RCC 7860 (cell line): ENCODE results near the gene AMD1.
"Not testable (repeated sequence)": the region's sequence is repeated elsewhere in the genome, so short reads cannot be mapped to it uniquely, and the experiment has no call there.

ENCODE experiments used
- DNase-seq: peaks from one replicate; pipeline ENCODE4 v3.0.0-alpha.2; 2015; ENCODE audit warnings: low spot score
- FAIRE-seq: peaks from 2 replicates; lab custom pipeline; 2012; peaks lifted over from hg19 to GRCh38; lab: Jason Lieb, UNC

Gene AMD1

GRCh38 chr6:110873981-110874879 lies at the start of gene AMD1:
Gene AMD1, plus strand, starts transcription at chr6:110874785. Its CDS starts 321 bp downstream, at chr6:110875106.
- FAIRE-seq (peak; percentile 22), DNase-seq (peak; percentile 94)

- FAIRE-seq (no peak), DNase-seq (no peak)
These were observed 48.1 kb upstream of the AMD1 start for GRCh38 chr6:110826236-110827129.

DNA sequence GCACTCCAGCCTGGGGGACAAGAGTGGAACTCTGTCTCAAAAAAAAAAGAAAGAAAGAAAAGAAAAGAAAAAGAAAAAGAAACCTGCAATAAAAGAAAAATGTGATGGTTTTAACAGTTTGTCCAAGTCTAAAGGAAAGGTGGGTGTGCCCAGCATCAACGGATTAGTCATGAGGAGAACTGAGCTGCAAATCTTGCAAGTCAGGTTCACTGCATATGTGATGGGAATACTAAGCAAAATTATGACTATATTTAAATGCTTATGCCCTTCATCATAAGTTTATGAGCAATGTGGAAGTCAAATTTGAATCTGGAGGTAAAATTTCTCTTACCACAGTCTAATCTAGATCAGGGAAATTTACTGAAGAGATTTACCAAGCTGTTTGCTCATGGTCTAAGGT lies 46.2 kb upstream of the AMD1 start:
- FAIRE-seq = no peak
- DNase-seq = no peak

GRCh38 chr6:110831405-110831804 lies 43.2 kb upstream of the AMD1 start:
- FAIRE-seq = no peak
- DNase-seq = no peak

- DNase-seq = no peak
- FAIRE-seq = no peak
These were observed 40.8 kb upstream of the AMD1 start for GRCh38 chr6:110833831-110834230.

GRCh38 chr6:110835751-110836150 lies 38.8 kb upstream of the AMD1 start:
- not testable (repeated sequence) for FAIRE-seq, DNase-seq

DNA sequence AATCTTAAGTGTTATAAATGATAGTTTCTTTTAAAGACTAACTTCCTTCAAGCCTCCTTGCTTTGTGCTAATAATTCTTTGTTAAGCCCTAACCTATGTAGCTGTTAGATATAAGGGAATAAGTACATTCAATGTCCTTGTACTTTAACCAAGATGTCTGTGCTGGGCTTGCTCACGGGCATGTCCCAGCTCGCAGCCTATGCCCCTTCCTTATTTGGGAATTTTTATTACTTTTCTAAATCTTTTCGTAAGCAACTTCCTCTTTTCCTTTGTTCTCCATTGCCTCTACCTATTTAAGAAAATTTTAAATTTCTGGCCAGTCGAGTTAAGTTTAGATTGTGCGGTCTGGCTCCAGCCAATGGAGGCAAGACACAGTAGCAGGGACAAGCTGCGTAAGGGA lies 33.3 kb upstream of the AMD1 start:
- no peak for FAIRE-seq
- no peak for DNase-seq

GRCh38 chr6:110849781-110850180 lies 24.8 kb upstream of the AMD1 start:
- no peak for FAIRE-seq

GRCh38 chr6:110852773-110853172 lies 21.8 kb upstream of the AMD1 start:
- DNase-seq (no peak), FAIRE-seq (no peak)

More at GRCh38 chr6:110849781-110850180, 24.8 kb upstream of the AMD1 start:
- DNase-seq = no peak

DNA sequence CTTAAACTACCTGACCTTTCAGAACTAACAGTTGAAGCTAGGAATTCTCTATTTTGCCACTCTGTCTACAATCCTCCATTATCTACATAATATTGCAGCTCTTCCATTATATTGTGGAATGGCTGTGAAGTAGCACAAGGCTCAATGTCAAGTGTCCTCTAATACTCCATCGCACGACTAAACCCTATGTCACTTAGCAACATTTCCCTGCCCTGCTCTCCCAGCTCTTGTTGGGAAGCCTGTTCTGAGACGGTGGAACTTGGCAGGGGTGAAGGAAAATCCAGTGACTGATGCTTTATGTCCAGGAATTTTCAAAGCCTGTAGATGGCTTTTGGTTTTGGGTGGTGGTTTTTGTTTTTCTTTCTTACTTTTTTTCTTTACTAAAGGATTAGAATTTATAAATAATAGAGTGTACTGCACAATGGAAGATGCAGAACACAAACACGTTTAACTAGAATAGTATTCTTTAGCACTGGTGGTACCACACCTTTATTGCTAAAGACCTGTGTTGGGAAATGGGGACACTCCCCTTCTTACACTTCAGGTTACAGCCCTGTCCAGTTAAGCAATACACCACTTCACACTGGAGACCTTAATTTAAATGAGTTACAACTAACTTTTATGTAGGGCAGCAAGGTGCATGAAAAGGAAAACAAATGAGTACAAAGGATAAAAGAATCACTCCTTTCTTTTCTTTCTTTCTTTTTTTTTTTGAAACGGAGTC lies 20.7 kb upstream of the AMD1 start:
- no peak for FAIRE-seq
- DNase-seq = no peak

DNA sequence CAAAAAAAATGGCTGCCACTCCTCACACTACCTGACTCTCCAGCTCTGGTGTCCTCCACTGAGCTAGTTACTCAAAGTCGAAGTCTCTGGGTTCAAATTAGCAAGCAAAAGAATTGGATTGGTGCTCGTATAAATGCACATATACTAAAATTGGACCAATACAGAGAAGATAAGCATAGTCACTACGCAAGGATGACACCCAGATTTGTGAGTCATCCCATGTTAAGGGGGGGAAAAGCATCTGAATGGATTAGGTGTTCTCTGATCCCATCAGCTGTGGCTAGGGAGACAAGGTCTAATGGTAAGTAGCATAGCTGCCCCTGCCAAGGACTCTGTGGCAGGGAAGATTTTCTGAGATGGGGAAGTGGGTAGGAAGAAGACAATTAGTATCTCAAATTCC lies 18.3 kb upstream of the AMD1 start:
- FAIRE-seq (no peak), DNase-seq (no peak)

DNA sequence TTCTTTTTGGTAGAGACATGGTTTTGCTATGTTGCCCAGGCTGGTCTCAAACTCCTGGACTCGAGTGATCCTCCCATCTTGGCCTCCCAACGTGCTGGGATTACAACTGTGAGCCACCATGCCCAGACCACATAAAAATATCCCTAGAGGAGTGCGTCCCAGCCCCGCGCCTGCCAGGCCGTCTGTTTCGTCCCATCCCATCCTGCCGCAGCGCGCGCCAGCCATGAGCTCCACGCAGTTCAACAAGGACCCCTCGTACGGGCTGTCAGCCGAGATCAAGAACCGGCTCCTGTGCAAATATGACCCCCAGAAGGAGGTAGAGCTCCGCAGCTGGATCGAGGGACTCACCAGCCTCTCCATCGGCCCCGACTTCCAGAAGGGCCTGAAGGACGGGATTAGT lies 16.6 kb upstream of the AMD1 start:
- DNase-seq (no peak), FAIRE-seq (no peak)

- no peak for FAIRE-seq
- DNase-seq = no peak
These were observed 15.9 kb upstream of the AMD1 start for GRCh38 chr6:110858562-110859214.

DNA sequence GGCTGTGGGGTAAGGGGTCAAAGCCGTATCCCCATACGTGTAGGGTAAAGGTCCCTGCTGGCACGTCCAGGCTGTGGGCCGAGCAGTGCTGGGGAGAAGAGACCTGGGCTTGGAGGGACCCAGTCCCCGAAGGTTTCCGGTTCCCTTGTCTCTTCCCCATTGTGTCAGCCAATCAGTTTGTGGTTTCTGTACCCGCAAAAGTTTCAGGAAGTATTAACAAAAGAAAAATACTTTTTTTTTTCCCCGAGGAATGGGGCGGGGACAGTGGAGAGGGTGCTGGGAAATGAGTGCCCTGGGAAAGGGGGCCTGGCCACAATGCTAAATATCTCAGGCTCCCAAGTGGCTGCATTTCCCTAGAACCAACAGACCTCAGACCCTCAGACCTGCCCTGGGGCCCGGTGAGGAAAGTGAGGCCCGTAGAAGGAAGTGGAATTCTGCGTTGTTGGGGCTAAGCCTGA lies 15.2 kb upstream of the AMD1 start:
- no peak for FAIRE-seq
- DNase-seq = no peak

GRCh38 chr6:110864824-110865223 lies 9.8 kb upstream of the AMD1 start:
- FAIRE-seq (no peak), DNase-seq (no peak)

DNA sequence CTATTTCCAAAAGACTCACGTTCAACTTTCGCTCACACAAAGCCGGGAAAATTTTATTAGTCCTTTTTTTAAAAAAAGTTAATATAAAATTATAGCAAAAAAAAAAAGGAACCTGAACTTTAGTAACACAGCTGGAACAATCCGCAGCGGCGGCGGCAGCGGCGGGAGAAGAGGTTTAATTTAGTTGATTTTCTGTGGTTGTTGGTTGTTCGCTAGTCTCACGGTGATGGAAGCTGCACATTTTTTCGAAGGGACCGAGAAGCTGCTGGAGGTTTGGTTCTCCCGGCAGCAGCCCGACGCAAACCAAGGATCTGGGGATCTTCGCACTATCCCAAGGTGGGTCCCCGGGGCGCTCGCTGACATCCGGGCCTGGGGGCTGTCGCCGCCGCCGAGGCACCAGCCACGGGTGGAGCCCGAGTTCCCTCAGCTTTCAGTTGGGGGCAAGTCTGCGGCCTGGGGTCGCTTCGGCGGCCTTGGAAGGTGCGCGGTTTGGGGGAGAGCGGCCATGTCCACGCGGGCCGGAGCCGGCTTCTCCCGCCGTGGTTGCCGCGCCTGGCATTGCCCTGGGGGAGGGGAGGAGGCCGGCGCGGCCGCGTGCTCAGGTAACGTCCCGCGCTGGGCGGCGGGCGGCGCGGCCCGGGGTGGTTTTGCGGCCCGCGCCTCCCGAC lies 429 bp downstream of the AMD1 start:
- no peak for FAIRE-seq
- no peak for DNase-seq

DNA sequence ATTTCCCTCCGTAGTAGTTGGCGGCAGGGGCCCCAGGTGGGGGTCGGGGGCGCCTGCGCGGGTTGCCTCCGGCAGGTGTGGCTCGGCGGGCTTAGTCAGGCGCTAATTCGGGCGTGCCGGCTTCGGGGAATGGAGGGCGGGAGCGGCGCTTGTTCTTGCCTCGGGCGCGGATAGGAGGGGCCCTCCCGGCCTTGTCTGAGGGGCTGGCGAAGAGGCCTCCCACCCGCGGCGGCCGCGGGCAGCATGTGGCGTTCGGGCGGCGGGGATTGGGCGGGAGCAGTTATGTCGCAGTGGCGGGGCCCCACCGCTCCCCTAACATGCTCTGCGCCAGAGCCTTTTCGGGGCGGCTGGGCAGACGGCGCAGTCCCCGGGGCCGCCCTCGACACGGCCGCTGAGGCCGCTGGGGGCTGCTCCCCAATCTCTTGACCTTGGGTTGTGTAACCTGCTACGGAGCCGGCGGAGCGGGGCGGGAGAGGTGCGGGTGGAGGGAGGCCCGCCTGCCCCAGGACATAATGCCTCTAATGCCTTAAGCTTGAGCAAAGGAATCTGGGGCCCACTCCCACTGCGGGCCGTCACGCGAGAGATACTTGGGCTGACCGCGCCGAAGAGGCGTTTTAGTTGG lies 1.1 kb downstream of the AMD1 start:
- no peak for FAIRE-seq

GRCh38 chr6:110876170-110876773 lies 1.7 kb downstream of the AMD1 start:
- FAIRE-seq = peak; percentile 53

More for the DNA sequence above, 1.1 kb downstream of the AMD1 start:
- no peak for DNase-seq

More at GRCh38 chr6:110876170-110876773, 1.7 kb downstream of the AMD1 start:
- peak; percentile 77 for DNase-seq
